Smooth muscle cell (in vitro differentiated cells): ENCODE results near the gene CACNA1G. TPM values are rescaled to one million over a fixed set of nuclear protein-coding genes. Genes with fewer than 3 reads are reported as not detected.

Experiments
- DNase-seq: peaks from one replicate; lab custom pipeline; 2025; ENCODE audit not compliant: unreplicated experiment; lab: John Stamatoyannopoulos, UW
- H2AFZ ChIP-seq: fragments of 200-600 bp; sonication (generic); 2 replicates; pipeline ENCODE4 v1.6.0; 2016; ENCODE audit warnings: antibody characterized with exemption, low read depth, mild to moderate bottlenecking
- H3F3A ChIP-seq: fragments of 200-600 bp; sonication (generic); 2 replicates; pipeline ENCODE4 v1.6.0; 2017; ENCODE audit warnings: antibody characterized with exemption, low read depth
- H3K27ac ChIP-seq: fragments of 200-600 bp; sonication (generic); 2 replicates; pipeline ENCODE4 v1.5.1; 2016; ENCODE audit warnings: low read depth, mild to moderate bottlenecking
- H3K27me3 ChIP-seq: fragments of 200-600 bp; sonication (generic); 2 replicates; pipeline ENCODE4 v1.6.1; 2016; ENCODE audit warnings: low read depth, mild to moderate bottlenecking
- H3K36me3 ChIP-seq: fragments of 200-600 bp; sonication (generic); 2 replicates; pipeline ENCODE4 v1.5.1; 2016; ENCODE audit warnings: low read depth
- H3K4me1 ChIP-seq: fragments of 200-600 bp; sonication (generic); 2 replicates; pipeline ENCODE4 v1.5.1; 2016; ENCODE audit warnings: low read depth
- H3K4me2 ChIP-seq: fragments of 200-600 bp; sonication (generic); 2 replicates; pipeline ENCODE4 v1.6.0; 2016; ENCODE audit warnings: mild to moderate bottlenecking
- H3K4me3 ChIP-seq: fragments of 200-600 bp; sonication (generic); 2 replicates; pipeline ENCODE4 v1.5.1; 2016; ENCODE audit warnings: mild to moderate bottlenecking
- H3K79me2 ChIP-seq: fragments of 200-600 bp; sonication (generic); 2 replicates; pipeline ENCODE4 v1.6.0; 2016; ENCODE audit warnings: low read depth, mild to moderate bottlenecking
- H3K9ac ChIP-seq: fragments of 200-600 bp; sonication (generic); 2 replicates; pipeline ENCODE4 v1.6.0; 2016; ENCODE audit warnings: low read depth
- H3K9me3 ChIP-seq: fragments of 200-600 bp; sonication (generic); replicated peaks from 2 replicates; pipeline ENCODE4 v1.5.1; 2016; ENCODE audit warnings: low read depth
- H4K20me1 ChIP-seq: fragments of 200-600 bp; sonication (generic); 2 replicates; pipeline ENCODE4 v1.6.0; 2016; ENCODE audit warnings: low read depth
- CTCF ChIP-seq: fragments of 200-600 bp; sonication (generic); IDR thresholded peaks from 2 replicates; pipeline ENCODE4 v1.5.1; 2017; ENCODE audit warnings: borderline replicate concordance, mild to moderate bottlenecking, antibody characterized with exemption; ENCODE audit not compliant: insufficient read depth, poor library complexity, severe bottlenecking
- WGBS: methylation state at CpG from one replicate; pipeline ENCODE4 v1.1.7; 2016; ENCODE audit warnings: low lambda C conversion rate; 5-methylcytosine and 5-hydroxymethylcytosine counted together
- polyA plus RNA-seq: library from polyadenylated mRNA; unstranded; fragments of >200 nt; fragmentation: Nextera tagmentation; extraction: Ambion mirVana; gene quantifications from 2 replicates; pipeline ENCODE4 v1.2.1, GENCODE V29; 2016
- total RNA-seq: library from RNA; depleted of rRNA; stranded (reverse); fragments of >200 nt; gene quantifications from 2 replicates; pipeline ENCODE4 v1.2.3, GENCODE V29; 2014

CACNA1G gene
- total and polyA plus RNA-seq, 2 experiments from 2014 or later: 1.6 to 1.7 TPM

- Histone ChIP-seq H3K27ac (no peak overlapping the region), H3K4me2 (no peak overlapping the region), H4K20me1 (no peaks in the 10 kb centered on the region), H3K4me1 (no peaks in the 10 kb centered on the region), H3K4me3 (no peak overlapping the region), H2AFZ (no peak overlapping the region), H3K27me3 (no peaks in the 10 kb centered on the region), H3K36me3 (no peaks in the 10 kb centered on the region), H3K9me3 (no peaks in the 10 kb centered on the region), H3K79me2 (no peaks in the 10 kb centered on the region), H3F3A (no peaks in the 10 kb centered on the region), H3K9ac (no peak overlapping the region)
- 95% methylated on average over 20 of the region's 20 CpGs for WGBS
- no peak for DNase-seq
- no peak for TF ChIP-seq CTCF
These were observed 112.5 kb downstream of the CACNA1G start for GRCh38 chr17:50672831-50673551.

DNA sequence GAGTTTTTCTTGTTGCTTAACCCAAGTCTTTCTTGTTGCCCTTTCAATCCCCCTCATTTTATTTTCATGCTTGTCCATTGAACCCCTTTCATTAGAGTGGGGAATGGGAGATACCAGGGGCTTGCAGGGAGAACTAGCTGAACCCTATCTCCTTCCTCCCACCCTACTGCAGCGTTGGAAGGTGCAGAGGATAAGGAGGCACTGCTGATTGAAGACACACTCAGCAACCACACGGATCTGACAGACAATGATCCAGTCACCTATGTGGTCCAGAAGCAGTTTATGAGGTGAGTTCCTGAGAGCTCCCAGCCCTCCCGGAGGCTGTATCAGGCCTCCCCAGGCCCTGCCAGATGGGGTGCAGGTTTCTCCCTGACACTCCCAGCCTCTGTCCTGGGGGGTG is 114.7 kb downstream of the CACNA1G start:
- H3K27ac ChIP-seq: no peak overlapping the region
- no peak overlapping the region for H3K9ac ChIP-seq
- H3K27me3 ChIP-seq: no peaks in the 10 kb centered on the region
- H3K36me3 ChIP-seq: no peaks in the 10 kb centered on the region
- no peak overlapping the region for H2AFZ ChIP-seq
- no peak for DNase-seq
- no peaks in the 10 kb centered on the region for H3K79me2 ChIP-seq
- H3K4me2 ChIP-seq: no peak overlapping the region
- H3K4me1 ChIP-seq: no peaks in the 10 kb centered on the region
- no peaks in the 10 kb centered on the region for H3F3A ChIP-seq
- H4K20me1 ChIP-seq: no peaks in the 10 kb centered on the region
- no peaks in the 10 kb centered on the region for H3K9me3 ChIP-seq
- no peak overlapping the region for H3K4me3 ChIP-seq
- no peak for TF ChIP-seq CTCF
- 54% methylated on average over 3 of the region's 3 CpGs for WGBS

- H2AFZ ChIP-seq: no peak overlapping the region
- H4K20me1 ChIP-seq: no peaks in the 10 kb centered on the region
- no peak for TF ChIP-seq CTCF
- no peaks in the 10 kb centered on the region for H3K9me3 ChIP-seq
- 92% methylated on average over 6 of the region's 7 CpGs for WGBS
- H3K27me3 ChIP-seq: no peaks in the 10 kb centered on the region
- no peaks in the 10 kb centered on the region for H3K4me1 ChIP-seq
- no peaks in the 10 kb centered on the region for H3F3A ChIP-seq
- H3K36me3 ChIP-seq: no peaks in the 10 kb centered on the region
- no peak overlapping the region for H3K9ac ChIP-seq
- no peak for DNase-seq
- H3K4me3 ChIP-seq: no peak overlapping the region
- H3K79me2 ChIP-seq: no peaks in the 10 kb centered on the region
- no peak overlapping the region for H3K4me2 ChIP-seq
- H3K27ac ChIP-seq: no peak overlapping the region
These were observed 115.1 kb downstream of the CACNA1G start for GRCh38 chr17:50675627-50676026.
